ENCODE results near the gene UNK. TPM values are rescaled to one million over a fixed set of nuclear protein-coding genes. Genes with fewer than 3 reads are reported as not detected.

The UNK gene
- total and polyA plus RNA-seq, 2 donors from 2014 or later = 12.0 to 35.5 TPM

- intact Hi-C loops (cut with DNase I) = no loop called here
- no peak overlapping the region for H3K9ac ChIP-seq (ENCODE audit: low read length in 3 of 3)
- no peaks in the 10 kb centered on the region for H3K9me3 ChIP-seq (ENCODE audit: control insufficient read depth in 2 of 3, insufficient read depth in 1 of 3, low read length in 3 of 3)
- no peak overlapping the region for H3K27ac ChIP-seq (ENCODE audit: low read depth in 2 of 2, low read length in 2 of 2)
- no peak for TF ChIP-seq CTCF (IDR thresholded peaks at IDR 0.05; ENCODE audit: borderline replicate concordance, extremely low read depth, insufficient read depth)
- H3K4me1 ChIP-seq (ENCODE audit: control insufficient read depth in 2 of 3, insufficient read depth in 2 of 3, low read depth in 1 of 3, low read length in 3 of 3) = no peaks in the 10 kb centered on the region
- no peak for DNase-seq
- no peaks in the 10 kb centered on the region for H3K27me3 ChIP-seq (ENCODE audit: control insufficient read depth, insufficient read depth, low read length)
- peaks cover 0 to 14% (median 9%) of the 10 kb centered on the region in 3 donors for H3K36me3 ChIP-seq (ENCODE audit: control insufficient read depth in 2 of 3, insufficient read depth in 3 of 3, low read length in 3 of 3)
- no peak overlapping the region for H3K4me3 ChIP-seq (ENCODE audit: low read length in 3 of 3)
- no peak for FAIRE-seq
Measured at GRCh38 chr17:75807861-75808260, 23.3 kb downstream of the UNK start.

- FAIRE-seq = no peak
- Histone ChIP-seq H3K27ac (ENCODE audit: low read depth in 2 of 2, low read length in 2 of 2) (no peak overlapping the region), H3K4me3 (ENCODE audit: low read length in 3 of 3) (no peak overlapping the region), H3K9me3 (ENCODE audit: control insufficient read depth in 2 of 3, insufficient read depth in 1 of 3, low read length in 3 of 3) (no peaks in the 10 kb centered on the region), H3K9ac (ENCODE audit: low read length in 3 of 3) (no peak overlapping the region), H3K4me1 (ENCODE audit: control insufficient read depth in 2 of 3, insufficient read depth in 2 of 3, low read depth in 1 of 3, low read length in 3 of 3) (no peaks in the 10 kb centered on the region), H3K27me3 (ENCODE audit: control insufficient read depth, insufficient read depth, low read length) (no peaks in the 10 kb centered on the region), H3K36me3 (ENCODE audit: control insufficient read depth in 2 of 3, insufficient read depth in 3 of 3, low read length in 3 of 3) (peaks cover 0 to 19% (median 12%) of the 10 kb centered on the region in 3 donors)
- DNase-seq = no peak
- intact Hi-C loops (cut with DNase I) = no loop called here
- TF ChIP-seq CTCF (IDR thresholded peaks at IDR 0.05; ENCODE audit: borderline replicate concordance, extremely low read depth, insufficient read depth) = no peak
Measured at GRCh38 chr17:75808549-75808904, 23.9 kb downstream of the UNK start.

- Histone ChIP-seq H3K9me3 (ENCODE audit: control insufficient read depth in 2 of 3, insufficient read depth in 1 of 3, low read length in 3 of 3) (no peaks in the 10 kb centered on the region), H3K27ac (ENCODE audit: low read depth in 2 of 2, low read length in 2 of 2) (no peak overlapping the region), H3K4me1 (ENCODE audit: control insufficient read depth in 2 of 3, insufficient read depth in 2 of 3, low read depth in 1 of 3, low read length in 3 of 3) (no peaks in the 10 kb centered on the region), H3K9ac (ENCODE audit: low read length in 3 of 3) (no peak overlapping the region), H3K4me3 (ENCODE audit: low read length in 3 of 3) (no peak overlapping the region), H3K36me3 (ENCODE audit: control insufficient read depth in 2 of 3, insufficient read depth in 3 of 3, low read length in 3 of 3) (peaks cover 0 to 25% (median 12%) of the 10 kb centered on the region in 3 donors), H3K27me3 (ENCODE audit: control insufficient read depth, insufficient read depth, low read length) (no peaks in the 10 kb centered on the region)
- intact Hi-C loops (cut with DNase I) = no loop called here
- no peak for TF ChIP-seq CTCF (IDR thresholded peaks at IDR 0.05; ENCODE audit: borderline replicate concordance, extremely low read depth, insufficient read depth)
- no peak for FAIRE-seq
- no peak for DNase-seq
Measured at GRCh38 chr17:75808905-75809621, 24.5 kb downstream of the UNK start.

Measured in kidney (tissue), 14 donors.